Mucosa of descending colon (tissue), 3 donors: ENCODE measurements around the gene SPAG4. TPM values are rescaled to one million over a fixed set of nuclear protein-coding genes. Genes with fewer than 3 reads are reported as not detected.

Experiments
- ATAC-seq: fragments of 200-7000 bp; cut with Tn5 transposase; one replicate; pipeline ENCODE4 v1.9.1; 2020; ENCODE audit warnings: mild to moderate bottlenecking, moderate library complexity
- DNase-seq, 3 donors: peaks; one replicate each; pipeline ENCODE4 v3.0.0-alpha.2; 2020
- H3K36me3 ChIP-seq: fragments of 200-600 bp; one replicate; pipeline ENCODE4 v1.8.0; 2021; ENCODE audit warnings: low read depth, mild to moderate bottlenecking
- H3K4me1 ChIP-seq: fragments of 200-600 bp; one replicate; pipeline ENCODE4 v1.8.0; 2021; ENCODE audit warnings: low read depth, mild to moderate bottlenecking
- H3K4me3 ChIP-seq: fragments of 200-600 bp; one replicate; pipeline ENCODE4 v1.8.0; 2021; ENCODE audit warnings: mild to moderate bottlenecking
- H3K9me3 ChIP-seq: fragments of 200-600 bp; one replicate; pipeline ENCODE4 v1.8.0; 2021; ENCODE audit warnings: mild to moderate bottlenecking
- intact Hi-C, 2 donors: fragments of 100-400 bp; cut with DNase I in 1 of 2; cut with micrococcal nuclease in 1 of 2; formaldehyde crosslinking; loops; one replicate each; pipeline versions ENCODE4 v1.11.0 to v1.11.1; 2022; cut with DNase I, micrococcal nuclease
- total RNA-seq, 3 donors: library from RNA; stranded (reverse); fragmentation: NEBNext Ultra II Directional in 2 of 3; extraction: Animal tissue kit (Norgen Biotek cat#: 25700) in 2 of 3; gene quantifications; one replicate each; pipeline versions ENCODE4 v1.2.1 to v1.2.4, GENCODE V29; 2021 to 2023
- TF ChIP-seq, protein P1 (sequence below): fragments of 200-600 bp; IDR thresholded peaks from one replicate; pipeline ENCODE4 v1.8.0; 2022; ENCODE audit warnings: antibody characterized with exemption, mild to moderate bottlenecking
- donor health status: DM: no; HTN: no; CAD: no; lungs with moderate emphysema.
- donor health status: DM: no; HTN: no; CAD: no.
- donor health status: DM: no; HTN: yes; CAD: no.

The SPAG4 gene
- total RNA-seq, 3 donors from 2014 or later: 3.5 to 5.9 (median 4.1) TPM

DNA sequence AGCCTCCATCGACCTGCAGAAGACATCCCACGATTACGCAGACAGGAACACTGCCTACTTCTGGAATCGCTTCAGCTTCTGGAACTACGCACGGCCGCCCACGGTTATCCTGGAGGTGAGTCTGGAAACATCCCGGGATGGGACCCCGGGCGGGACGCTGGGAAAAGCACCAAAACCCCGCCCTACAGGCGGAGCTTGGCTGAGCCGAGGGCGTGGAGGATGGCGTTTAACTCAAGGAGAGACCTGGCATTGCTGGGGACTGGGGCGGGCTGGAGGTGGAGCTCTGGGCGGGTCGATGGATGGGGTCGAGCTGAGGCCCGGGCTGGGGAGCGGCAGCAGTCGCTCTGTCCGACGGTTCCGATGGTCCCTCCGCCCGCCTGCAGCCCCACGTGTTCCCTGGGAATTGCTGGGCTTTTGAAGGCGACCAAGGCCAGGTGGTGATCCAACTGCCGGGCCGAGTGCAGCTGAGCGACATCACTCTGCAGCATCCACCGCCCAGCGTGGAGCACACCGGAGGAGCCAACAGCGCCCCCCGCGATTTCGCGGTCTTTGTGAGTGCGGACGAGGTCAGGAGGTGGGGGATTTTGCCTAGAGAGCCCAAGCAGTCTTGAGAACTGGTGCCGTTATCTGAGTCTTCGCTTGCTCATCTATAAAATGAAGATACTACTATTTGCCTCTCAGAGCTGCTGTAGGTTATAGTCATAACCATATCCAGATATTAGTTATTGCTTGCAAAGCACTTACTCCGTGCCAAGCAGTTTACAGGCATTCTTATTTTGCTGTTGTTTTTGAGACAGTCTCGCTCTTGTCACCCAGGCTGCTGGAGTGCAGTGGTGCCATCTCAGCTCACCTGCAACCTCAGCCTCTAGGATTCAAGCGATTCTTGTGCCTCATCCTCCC is 3.8 kb downstream of the SPAG4 start:
- Histone ChIP-seq H3K4me1 (peaks cover 16% of the 10 kb centered on the region), H3K9me3 (no peaks in the 10 kb centered on the region), H3K4me3 (no peak overlapping the region), H3K36me3 (no peaks in the 10 kb centered on the region)
- TF ChIP-seq, protein P1, sequence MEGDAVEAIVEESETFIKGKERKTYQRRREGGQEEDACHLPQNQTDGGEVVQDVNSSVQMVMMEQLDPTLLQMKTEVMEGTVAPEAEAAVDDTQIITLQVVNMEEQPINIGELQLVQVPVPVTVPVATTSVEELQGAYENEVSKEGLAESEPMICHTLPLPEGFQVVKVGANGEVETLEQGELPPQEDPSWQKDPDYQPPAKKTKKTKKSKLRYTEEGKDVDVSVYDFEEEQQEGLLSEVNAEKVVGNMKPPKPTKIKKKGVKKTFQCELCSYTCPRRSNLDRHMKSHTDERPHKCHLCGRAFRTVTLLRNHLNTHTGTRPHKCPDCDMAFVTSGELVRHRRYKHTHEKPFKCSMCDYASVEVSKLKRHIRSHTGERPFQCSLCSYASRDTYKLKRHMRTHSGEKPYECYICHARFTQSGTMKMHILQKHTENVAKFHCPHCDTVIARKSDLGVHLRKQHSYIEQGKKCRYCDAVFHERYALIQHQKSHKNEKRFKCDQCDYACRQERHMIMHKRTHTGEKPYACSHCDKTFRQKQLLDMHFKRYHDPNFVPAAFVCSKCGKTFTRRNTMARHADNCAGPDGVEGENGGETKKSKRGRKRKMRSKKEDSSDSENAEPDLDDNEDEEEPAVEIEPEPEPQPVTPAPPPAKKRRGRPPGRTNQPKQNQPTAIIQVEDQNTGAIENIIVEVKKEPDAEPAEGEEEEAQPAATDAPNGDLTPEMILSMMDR: no peak
- DNase-seq: peak; percentile 85 to 88 (median 87)
- ATAC-seq: peak; percentile 44
- intact Hi-C loops: no loop called here

DNA sequence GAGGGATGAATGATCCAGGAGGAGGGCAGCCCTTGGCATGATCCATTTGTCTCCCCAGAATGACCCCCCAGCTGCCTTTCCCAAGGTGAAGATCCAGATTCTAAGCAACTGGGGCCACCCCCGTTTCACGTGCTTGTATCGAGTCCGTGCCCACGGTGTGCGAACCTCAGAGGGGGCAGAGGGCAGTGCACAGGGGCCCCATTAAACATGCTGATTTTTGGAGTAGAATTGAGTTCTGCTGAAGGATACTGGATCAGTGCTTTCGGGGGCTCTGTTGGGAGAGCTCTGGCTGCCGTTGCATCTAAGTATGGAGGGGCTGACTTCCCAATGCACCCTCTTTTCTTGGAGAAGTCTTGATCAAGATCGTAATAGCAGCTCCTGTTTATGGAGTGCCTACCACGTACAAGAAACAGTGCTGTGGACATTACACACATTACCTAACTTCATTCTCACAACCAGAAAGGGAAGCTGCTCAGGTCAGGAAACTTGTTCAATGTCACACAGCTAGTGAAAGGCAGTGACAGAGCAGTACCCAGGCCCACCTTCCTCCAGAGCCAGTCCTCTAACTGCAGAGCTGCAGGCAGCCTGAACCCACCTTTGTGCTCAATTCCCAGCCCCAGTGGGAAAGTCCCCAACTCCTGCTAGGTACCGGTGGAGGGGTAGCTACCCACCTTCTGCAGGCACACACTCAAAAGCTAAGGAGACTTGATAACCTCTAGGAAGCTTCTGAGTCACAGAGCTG is 5.4 kb downstream of the SPAG4 start:
- no peak for DNase-seq
- no peak for ATAC-seq
- H3K4me1 ChIP-seq: peaks cover 16% of the 10 kb centered on the region
- no peaks in the 10 kb centered on the region for H3K36me3 ChIP-seq
- H3K9me3 ChIP-seq: no peaks in the 10 kb centered on the region
- intact Hi-C loops: no loop called here
- no peak overlapping the region for H3K4me3 ChIP-seq
- TF ChIP-seq, protein P1: no peak

DNA sequence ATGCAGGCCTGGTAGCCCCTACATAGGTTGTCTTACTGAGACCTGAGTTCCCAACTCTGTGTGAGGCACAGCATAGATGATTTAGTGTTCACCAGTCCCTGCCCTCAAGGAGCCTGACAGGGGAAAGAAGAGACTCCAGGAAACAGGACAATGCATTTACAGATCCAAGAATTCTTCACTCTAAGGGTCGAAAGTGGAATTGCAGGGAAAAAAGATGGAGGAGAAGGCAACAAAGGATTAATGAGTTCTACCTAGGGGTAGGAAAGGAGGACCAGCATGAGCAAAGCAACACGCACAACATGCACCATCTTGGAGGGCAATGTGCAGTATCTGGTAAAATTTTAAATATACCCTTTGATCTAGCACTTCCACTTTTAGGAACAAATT is 5.9 kb downstream of the SPAG4 start:
- Histone ChIP-seq H3K4me3 (no peak overlapping the region), H3K4me1 (peaks cover 16% of the 10 kb centered on the region), H3K36me3 (no peaks in the 10 kb centered on the region), H3K9me3 (no peaks in the 10 kb centered on the region)
- intact Hi-C loops: no loop called here
- TF ChIP-seq, protein P1: no peak
- DNase-seq (no peak), ATAC-seq (no peak)

DNA sequence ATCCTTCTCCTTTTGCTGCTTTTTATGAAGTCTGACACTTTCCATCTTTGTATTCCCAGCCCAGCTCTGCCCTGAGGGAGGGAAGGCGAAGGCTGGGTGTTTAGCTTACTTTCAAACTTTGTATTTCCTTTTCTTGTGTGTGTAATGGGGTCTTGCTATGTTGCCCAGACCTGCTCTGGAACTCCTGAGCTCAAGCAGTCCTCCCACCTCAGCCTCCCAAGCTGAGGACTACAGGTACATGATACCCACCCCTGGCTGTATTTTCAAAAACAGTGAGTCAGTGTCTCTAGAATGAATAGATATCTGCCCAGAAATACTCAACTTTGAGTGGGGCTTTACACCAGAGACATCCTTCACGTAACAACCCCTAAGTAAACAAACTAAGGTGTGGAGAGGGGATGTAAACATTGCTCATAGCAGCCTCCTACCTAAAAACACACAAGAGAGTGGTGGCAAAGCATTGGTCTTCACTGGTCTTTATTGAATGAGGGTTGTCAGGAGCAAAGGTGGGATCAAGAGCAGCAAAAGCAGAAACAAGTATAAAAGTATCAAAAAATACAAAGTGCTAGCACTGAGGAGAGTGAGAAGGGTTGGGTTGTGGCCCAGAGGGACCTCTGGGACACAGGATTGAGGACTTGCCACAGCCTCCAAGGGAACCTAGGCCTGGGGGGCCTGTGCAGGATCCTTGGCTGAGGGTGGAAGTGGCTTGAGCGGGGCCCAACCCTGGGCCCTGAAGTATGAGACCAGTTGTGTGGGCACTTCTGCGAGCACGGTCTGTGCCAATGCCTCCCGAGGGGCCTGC is 10.2 kb downstream of the SPAG4 start:
- H3K4me1 ChIP-seq: no peaks in the 10 kb centered on the region
- H3K36me3 ChIP-seq: no peaks in the 10 kb centered on the region
- DNase-seq: no peak
- H3K4me3 ChIP-seq: no peak overlapping the region
- ATAC-seq: no peak
- intact Hi-C loops: no loop called here
- no peaks in the 10 kb centered on the region for H3K9me3 ChIP-seq
- TF ChIP-seq, protein P1: no peak

DNA sequence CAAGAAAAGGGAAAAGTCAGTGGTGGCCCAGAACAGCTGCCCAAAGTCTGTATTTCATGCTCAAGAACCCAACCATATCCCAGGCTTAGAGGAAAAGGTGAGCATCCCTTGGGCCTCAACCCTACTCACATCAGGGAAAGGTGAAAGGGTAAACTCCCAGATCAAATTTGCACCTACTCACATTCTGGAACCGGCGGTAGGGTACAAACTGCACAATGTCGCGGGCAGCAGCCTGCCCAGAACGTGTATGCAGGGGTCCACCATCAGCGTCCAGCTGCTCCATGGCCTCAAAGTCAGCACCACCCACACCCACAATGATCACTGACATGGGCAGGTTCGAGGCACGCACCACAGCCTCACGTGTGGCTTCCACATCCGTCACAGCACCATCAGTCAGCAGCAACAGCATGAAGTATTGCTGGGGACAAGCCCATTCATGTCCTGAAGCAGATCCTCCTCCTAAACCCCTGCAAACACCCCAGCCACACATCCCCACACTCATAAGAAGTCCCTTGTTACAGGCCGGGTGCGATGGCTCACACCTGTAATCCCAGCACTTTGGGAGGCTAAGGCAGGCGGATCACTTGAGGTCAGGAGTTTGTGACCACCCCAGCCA is 10.9 kb downstream of the SPAG4 start:
- H3K36me3 ChIP-seq: no peaks in the 10 kb centered on the region
- H3K4me1 ChIP-seq: no peaks in the 10 kb centered on the region
- no peaks in the 10 kb centered on the region for H3K9me3 ChIP-seq
- TF ChIP-seq, protein P1: no peak
- no peak overlapping the region for H3K4me3 ChIP-seq
- no peak for ATAC-seq
- intact Hi-C loops: no loop called here
- DNase-seq: no peak
